ENCODE measurements around the gene JARID2. TPM values are rescaled to one million over a fixed set of nuclear protein-coding genes. Genes with fewer than 3 reads are reported as not detected.

The JARID2 gene
- total RNA-seq, 4 donors from 2014 or later, result 6.6 to 8.1 (median 7.5) TPM

DNA sequence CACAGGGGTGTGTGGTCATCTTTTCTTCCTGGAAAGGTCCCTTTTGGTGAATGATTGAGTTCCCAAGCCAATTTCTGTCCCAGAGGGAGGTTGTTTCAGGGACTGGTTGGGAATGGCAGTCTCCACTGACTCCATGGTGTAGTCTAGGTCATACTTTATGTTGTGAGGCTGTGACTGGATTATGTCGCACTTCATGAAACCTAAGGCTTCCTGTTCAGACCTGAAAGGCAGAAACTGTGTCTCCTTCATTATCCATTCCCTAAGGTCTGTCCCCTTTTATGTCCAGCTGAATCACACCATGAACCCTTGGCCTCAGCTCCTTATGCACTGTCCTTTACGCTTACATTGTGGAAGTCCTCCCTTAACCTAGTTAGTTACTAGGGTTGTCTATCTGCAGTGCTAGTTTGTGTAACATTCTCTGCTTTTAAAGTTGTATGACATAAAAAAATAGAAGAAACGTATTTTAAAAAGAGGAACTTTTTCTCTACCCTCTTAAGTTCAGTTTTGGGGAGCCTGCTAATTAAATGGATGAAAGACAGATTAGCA, 191.3 kb downstream of the JARID2 start:
- Histone ChIP-seq H3K36me3 (no peaks in the 10 kb centered on the region), H3K9me3 (no peaks in the 10 kb centered on the region), H3K27ac (no peak overlapping the region), H3K27me3 (no peaks in the 10 kb centered on the region), H3K4me3 (replicated peaks in 1 of 3) (no peak overlapping the region), H3K4me1 (peaks cover 20 to 35% of the 10 kb centered on the region in 2 donors)
- no peak for DNase-seq
- TF ChIP-seq POLR2A (IDR thresholded peaks at IDR 0.05) (no peak), CTCF (IDR thresholded peaks at IDR 0.05) (no peak)
- intact Hi-C loops (cut with DNase I), result no loop called here
- 87 to 88% methylated on average over 3 of the region's 3 CpGs for WGBS, 2 donors

DNA sequence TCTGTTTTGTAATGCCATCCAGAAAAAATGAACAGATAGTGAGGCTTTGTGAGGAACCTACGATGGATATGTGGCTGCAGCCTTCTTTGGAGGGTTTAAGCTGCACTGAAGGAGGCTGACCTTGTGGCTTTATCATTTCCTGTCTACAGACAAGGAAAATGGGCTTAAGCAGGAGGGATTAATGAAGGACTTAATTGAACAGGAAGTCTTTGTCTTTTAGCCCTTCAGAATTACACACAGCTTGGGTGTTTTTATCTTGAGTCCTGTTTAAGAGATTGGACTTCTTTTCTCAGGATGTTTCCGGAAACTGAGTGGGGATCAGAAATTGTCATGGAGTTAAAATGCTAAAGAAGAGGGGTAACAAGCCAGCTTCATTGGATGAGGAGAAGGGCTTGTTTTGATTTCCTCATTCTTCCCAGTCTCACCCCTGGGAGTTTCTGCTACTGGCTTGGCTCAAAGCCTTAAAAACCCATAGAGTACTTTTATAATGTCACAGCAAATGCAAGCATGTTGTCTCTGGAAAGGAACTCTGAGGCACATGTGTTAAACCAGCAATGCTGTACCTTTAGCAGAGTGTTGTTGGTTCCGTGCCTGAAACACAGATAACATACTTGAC, 193.6 kb downstream of the JARID2 start:
- Histone ChIP-seq H3K36me3 (no peaks in the 10 kb centered on the region), H3K27ac (no peak overlapping the region), H3K4me3 (replicated peaks in 1 of 3) (no peak overlapping the region), H3K27me3 (no peaks in the 10 kb centered on the region), H3K4me1 (peaks cover 20 to 30% of the 10 kb centered on the region in 2 donors), H3K9me3 (no peaks in the 10 kb centered on the region)
- TF ChIP-seq POLR2A (IDR thresholded peaks at IDR 0.05), result no peak
- no peak for TF ChIP-seq CTCF (IDR thresholded peaks at IDR 0.05)
- intact Hi-C loops (cut with DNase I), result no loop called here
- WGBS, 2 donors, result 83 to 86% methylated on average over 3 of the region's 3 CpGs
- DNase-seq, result no peak

GRCh38 chr6:15440040-15440439, 194.2 kb downstream of the JARID2 start:
- TF ChIP-seq CTCF (IDR thresholded peaks at IDR 0.05), result no peak
- TF ChIP-seq POLR2A (IDR thresholded peaks at IDR 0.05), result no peak
- no peaks in the 10 kb centered on the region for H3K36me3 ChIP-seq
- no peak for DNase-seq
- H3K9me3 ChIP-seq, result no peaks in the 10 kb centered on the region
- H3K4me3 ChIP-seq (replicated peaks in 1 of 3), result no peak overlapping the region
- intact Hi-C loops (cut with DNase I), result no loop called here
- no peaks in the 10 kb centered on the region for H3K27me3 ChIP-seq
- WGBS, 2 donors, result 78 to 79% methylated on average over 9 of the region's 9 CpGs
- H3K27ac ChIP-seq, result no peak overlapping the region
- peaks cover 20 to 33% of the 10 kb centered on the region in 2 donors for H3K4me1 ChIP-seq

GRCh38 chr6:15441215-15441868, 195.5 kb downstream of the JARID2 start:
- Histone ChIP-seq H3K27ac (no peak overlapping the region), H3K36me3 (no peaks in the 10 kb centered on the region), H3K9me3 (no peaks in the 10 kb centered on the region), H3K4me1 (peaks cover 18 to 29% of the 10 kb centered on the region in 2 donors), H3K4me3 (replicated peaks in 1 of 3) (no peak overlapping the region), H3K27me3 (no peaks in the 10 kb centered on the region)
- DNase-seq, result peak; percentile 34 to 50
- WGBS, 2 donors, result 73 to 78% methylated on average over 7 of the region's 7 CpGs
- TF ChIP-seq POLR2A (IDR thresholded peaks at IDR 0.05), result no peak
- peak; percentile 46 to 90 (median 75) for TF ChIP-seq CTCF (IDR thresholded peaks at IDR 0.05)
- intact Hi-C loops (cut with DNase I), result no loop called here

GRCh38 chr6:15441981-15442380, 196.1 kb downstream of the JARID2 start:
- 80 to 85% methylated on average over 4 of the region's 4 CpGs for WGBS, 2 donors
- Histone ChIP-seq H3K9me3 (no peaks in the 10 kb centered on the region), H3K4me3 (replicated peaks in 1 of 3) (no peak overlapping the region), H3K27me3 (no peaks in the 10 kb centered on the region), H3K4me1 (peaks cover 12 to 22% of the 10 kb centered on the region in 2 donors), H3K27ac (no peak overlapping the region), H3K36me3 (no peaks in the 10 kb centered on the region)
- no peak for DNase-seq
- intact Hi-C loops (cut with DNase I), result no loop called here
- TF ChIP-seq CTCF (IDR thresholded peaks at IDR 0.05) (no peak), POLR2A (IDR thresholded peaks at IDR 0.05) (no peak)

Data from thyroid gland (tissue), 4 donors.